ENCODE data around the gene MICOS13.

Gene MICOS13

GRCh38 chr19:5628461-5628860, 51.9 kb downstream of the MICOS13 start:
- DNase-seq (ENCODE audit: low spot score): no peak

All from putamen (tissue), 1 donor.